Endothelial cell of umbilical vein (primary cell): ENCODE results near the gene CENPP. TPM values are rescaled to one million over a fixed set of nuclear protein-coding genes. Genes with fewer than 3 reads are reported as not detected.

Experiments
- BruUV-seq: library from RNA; stranded (reverse); fragments of 400-500 nt; replicated peaks from 2 replicates; lab custom pipeline; 2021; lab: Mats Ljungman, UMichigan
- CTCF ChIA-PET: fragments of 300-600, 350-600 bp; sonication (Branson Sonifier 250); formaldehyde crosslinking; loops from one replicate; lab custom pipeline; 2021; ENCODE audit warnings: antibody characterized with exemption, inconsistent platforms; lab: Charles Lee
- POLR2A ChIA-PET: fragments of 300-600, 350-600 bp; sonication (Branson Sonifier 250); formaldehyde crosslinking; loops from one replicate; lab custom pipeline; 2021; ENCODE audit warnings: antibody characterized with exemption, inconsistent platforms; lab: Charles Lee
- DNase-seq: peaks from one replicate; pipeline ENCODE4 v3.0.0-alpha.2; 2011; ENCODE audit warnings: low read depth, low spot score
- FAIRE-seq: peaks from 2 replicates; lab custom pipeline; 2011; peaks lifted over from hg19 to GRCh38; lab: Jason Lieb, UNC
- H2AFZ ChIP-seq: 2 replicates; pipeline ENCODE4 v1.6.0; 2012; ENCODE audit warnings: low read depth, low read length, control low read depth, inconsistent platforms
- H3K27ac ChIP-seq: 2 replicates; pipeline ENCODE4 v1.5.1; 2011; ENCODE audit warnings: low read depth, mild to moderate bottlenecking, control low read depth, low read length, moderate library complexity; ENCODE audit not compliant: insufficient read depth
- H3K27me3 ChIP-seq, 2 experiments: 2 replicates each; pipeline versions ENCODE4 v1.6.0 to v1.6.1; 2011; ENCODE audit warnings: low read length in 2 of 2, mixed read lengths in 1 of 2; ENCODE audit not compliant: control insufficient read depth in 2 of 2, insufficient read depth in 2 of 2
- H3K36me3 ChIP-seq, 2 experiments: 2 replicates in 1 of 2; 3 replicates in 1 of 2; pipeline ENCODE4 v1.5.1; 2011; ENCODE audit warnings: low read length in 2 of 2, mild to moderate bottlenecking in 1 of 2, moderate library complexity in 1 of 2; ENCODE audit not compliant: control insufficient read depth in 2 of 2, insufficient read depth in 2 of 2; ENCODE audit errors: extremely low read depth in 1 of 2
- H3K4me1 ChIP-seq: 3 replicates; pipeline ENCODE4 v1.5.1; 2011; ENCODE audit warnings: mild to moderate bottlenecking, low read length; ENCODE audit not compliant: control insufficient read depth, insufficient read depth; ENCODE audit errors: extremely low read depth
- H3K4me2 ChIP-seq: 2 replicates; pipeline ENCODE4 v1.6.1; 2011; ENCODE audit warnings: low read length, control low read depth, mixed read lengths; ENCODE audit not compliant: insufficient read depth
- H3K4me3 ChIP-seq, 3 experiments: fragments of 200-600 bp in 1 of 3; sonication (generic), shearing (Covaris generic) in 1 of 3; replicated peaks in 1 of 3; 2 replicates each; pipeline ENCODE4 v1.5.1; 2011 to 2016; ENCODE audit warnings: control low read depth in 3 of 3, low read length in 3 of 3, mild to moderate bottlenecking in 2 of 3, inconsistent platforms in 1 of 3, low read depth in 1 of 3, moderate library complexity in 1 of 3; ENCODE audit not compliant: insufficient read depth in 1 of 3
- H3K79me2 ChIP-seq: 2 replicates; pipeline ENCODE4 v1.6.0; 2012; ENCODE audit warnings: low read length, inconsistent platforms; ENCODE audit not compliant: control insufficient read depth, insufficient read depth
- H3K9ac ChIP-seq: replicated peaks from 2 replicates; pipeline ENCODE3; 2011; ENCODE audit warnings: low read length, control low read depth; ENCODE audit not compliant: insufficient read depth; ENCODE audit errors: extremely low read depth
- H3K9me1 ChIP-seq: replicated peaks from 3 replicates; pipeline ENCODE4 v1.6.0; 2011; ENCODE audit warnings: mild to moderate bottlenecking, low read length; ENCODE audit not compliant: control insufficient read depth, insufficient read depth; ENCODE audit errors: extremely low read depth
- H3K9me3 ChIP-seq: replicated peaks from 2 replicates; pipeline ENCODE4 v1.5.1; 2012; ENCODE audit warnings: low read length, inconsistent platforms; ENCODE audit not compliant: control insufficient read depth, insufficient read depth
- H4K20me1 ChIP-seq: replicated peaks from 2 replicates; pipeline ENCODE3; 2011; ENCODE audit warnings: mild to moderate bottlenecking, low read length; ENCODE audit not compliant: control insufficient read depth, insufficient read depth; ENCODE audit errors: extremely low read depth
- EZH2 ChIP-seq: IDR thresholded peaks from 2 replicates; pipeline ENCODE4 v1.6.1; 2012; ENCODE audit warnings: borderline replicate concordance, low read depth, mild to moderate bottlenecking, moderate library complexity, low read length, inconsistent platforms; ENCODE audit not compliant: severe bottlenecking
- FOS ChIP-seq: IDR thresholded peaks from 2 replicates; pipeline ENCODE4 v1.6.1; 2011; ENCODE audit warnings: mild to moderate bottlenecking, low read length, moderate library complexity, borderline replicate concordance; ENCODE audit not compliant: insufficient read depth
- GATA2 ChIP-seq: IDR thresholded peaks from 2 replicates; pipeline ENCODE4 v1.7.0; 2011; ENCODE audit warnings: low read depth, mild to moderate bottlenecking, moderate library complexity, mixed read lengths, low read length; ENCODE audit not compliant: insufficient read length, insufficient read depth
- MAX ChIP-seq: IDR thresholded peaks from 2 replicates; pipeline ENCODE4 v1.6.1; 2011; ENCODE audit not compliant: insufficient read depth, insufficient read length
- dilution Hi-C: fragments of 300-500 bp; cut with MboI; formaldehyde crosslinking; loops from one replicate; pipeline ENCODE4 v1.15.0; 2019; ENCODE audit warnings: low sequenced_read_pairs; ENCODE audit not compliant: extremely low pct_ligation_motif_present
- intact Hi-C: fragments of 100-400 bp; cut with micrococcal nuclease; formaldehyde crosslinking; loops from one replicate; pipeline ENCODE4 v1.10.0; 2022
- polyA plus RNA-seq, 4 experiments: library from polyadenylated mRNA; depleted of rRNA in 3 of 4; stranded (reverse) in 3 of 4; unstranded in 1 of 4; fragments of >200 nt; gene quantifications; 2 replicates each; pipeline versions ENCODE4 v1.2.1 to v1.2.3, GENCODE V29; 2011 to 2012; ENCODE audit warnings: missing spikeins in 1 of 4
- total RNA-seq: library from RNA; stranded (reverse); gene quantifications from 2 replicates; pipeline ENCODE4 v1.2.3, GENCODE V29; 2021

The CENPP gene
- total and polyA plus RNA-seq, 2 donors (not counting 3 experiments of a cell fraction or from before 2014, with no cell fraction given), result 1.2 to 12.0 TPM

GRCh38 chr9:92381775-92382174 lies 56.0 kb downstream of the CENPP start:
- Histone ChIP-seq H3K27ac (no peak overlapping the region), H3K9ac (no peak overlapping the region), H3K79me2 (no peaks in the 10 kb centered on the region), H3K27me3 (no peaks in the 10 kb centered on the region), H2AFZ (no peak overlapping the region), H3K9me3 (no peaks in the 10 kb centered on the region), H3K4me1 (peaks cover 6% of the 10 kb centered on the region), H3K4me3 (no peak overlapping the region), H3K36me3 (no peaks in the 10 kb centered on the region), H3K9me1 (no peaks in the 10 kb centered on the region), H4K20me1 (no peaks in the 10 kb centered on the region), H3K4me2 (no peak overlapping the region)
- DNase-seq (no peak), FAIRE-seq (no peak)
- dilution Hi-C loops (no loop called here), intact Hi-C loops (no loop called here)
- BruUV-seq, result no TSS peak
- POLR2A ChIA-PET, result no interaction called here
- CTCF ChIA-PET, result no interaction called here
- TF ChIP-seq MAX, result no peak
- TF ChIP-seq GATA2, result no peak

GRCh38 chr9:92384375-92384774 lies 58.6 kb downstream of the CENPP start:
- Histone ChIP-seq H3K4me3 (no peak overlapping the region), H3K9ac (peak overlapping the region; percentile 6), H3K36me3 (no peaks in the 10 kb centered on the region), H3K27ac (no peak overlapping the region), H2AFZ (no peak overlapping the region), H3K9me1 (no peaks in the 10 kb centered on the region), H3K9me3 (no peaks in the 10 kb centered on the region), H3K27me3 (no peaks in the 10 kb centered on the region), H3K4me2 (peak overlapping the region; percentile 4), H3K79me2 (no peaks in the 10 kb centered on the region), H4K20me1 (no peaks in the 10 kb centered on the region), H3K4me1 (peaks cover 6% of the 10 kb centered on the region)
- FAIRE-seq (no peak), DNase-seq (peak; percentile 55)
- ChIA-PET CTCF (interaction anchor here (0.6 to 1.5 kb wide), 5 partner anchors 18 to 193 kb away, joined by 3 to 4 read pairs (median 3); no protein-coding TSS in a partner anchor), POLR2A (no interaction called here)
- intact Hi-C loops, result no loop called here
- TF ChIP-seq EZH2, result no peak
- peak; percentile 32 for TF ChIP-seq FOS
- dilution Hi-C loops, result no loop called here
- BruUV-seq, result no TSS peak
